PC-3 (cell line): ENCODE measurements around the gene XKR8. TPM values are rescaled to one million over a fixed set of nuclear protein-coding genes. Genes with fewer than 3 reads are reported as not detected.

Source experiments
- ATAC-seq: fragments of 200-7000 bp; cut with Tn5 transposase; 2 replicates; pipeline ENCODE4 v1.9.1; 2020; ENCODE audit warnings: mild to moderate bottlenecking, moderate library complexity
- BruUV-seq: library from RNA; stranded (reverse); fragments of 400-500 nt; replicated peaks from 2 replicates; lab custom pipeline; 2021; lab: Mats Ljungman, UMichigan
- CTCF ChIA-PET: fragments of 300-600 bp; sonication (Branson Sonifier 250); formaldehyde crosslinking; loops from one replicate; lab custom pipeline; 2022; ENCODE audit warnings: antibody characterized with exemption; lab: Charles Lee
- POLR2A ChIA-PET: fragments of 300-600 bp; sonication (Branson Sonifier 250); formaldehyde crosslinking; loops from one replicate; lab custom pipeline; 2022; ENCODE audit warnings: antibody characterized with exemption; ENCODE audit not compliant: unreplicated experiment; lab: Charles Lee
- DNase-seq: peaks from one replicate; pipeline ENCODE4 v3.0.0-alpha.2; 2015
- H2AFZ ChIP-seq: fragments of 300-600 bp; sonication (generic); 2 replicates; pipeline ENCODE4 v1.6.0; 2016; ENCODE audit warnings: antibody characterized with exemption, low read length
- H3F3A ChIP-seq: fragments of 300-600 bp; sonication (generic); one replicate; pipeline ENCODE4 v1.6.0; 2017; ENCODE audit warnings: antibody characterized with exemption, low read length, control low read depth, mild to moderate bottlenecking; ENCODE audit not compliant: unreplicated experiment
- H3K27ac ChIP-seq: fragments of 300-600 bp; sonication (generic); 2 replicates; pipeline ENCODE4 v1.5.1; 2016; ENCODE audit warnings: mild to moderate bottlenecking, low read length
- H3K27me3 ChIP-seq: fragments of 300-600 bp; sonication (generic); 2 replicates; pipeline ENCODE4 v1.6.1; 2016; ENCODE audit warnings: low read length, mixed read lengths
- H3K36me3 ChIP-seq: fragments of 300-600 bp; sonication (generic); 2 replicates; pipeline ENCODE4 v1.6.1; 2016; ENCODE audit warnings: low read depth, mixed run types, low read length, mixed read lengths
- H3K4me1 ChIP-seq: fragments of 300-600 bp; sonication (generic); 2 replicates; pipeline ENCODE4 v1.5.1; 2016; ENCODE audit warnings: low read length; ENCODE audit not compliant: insufficient read depth
- H3K4me2 ChIP-seq: fragments of 300-600 bp; sonication (generic); 2 replicates; pipeline ENCODE4 v1.6.0; 2016; ENCODE audit warnings: low read length
- H3K4me3 ChIP-seq: fragments of 300-600 bp; sonication (generic); 2 replicates; pipeline ENCODE4 v1.5.1; 2016; ENCODE audit warnings: mild to moderate bottlenecking, low read length, mixed read lengths
- H3K79me2 ChIP-seq: fragments of 300-600 bp; sonication (generic); 2 replicates; pipeline ENCODE4 v1.6.1; 2017; ENCODE audit warnings: low read length, mixed read lengths
- H3K9ac ChIP-seq: fragments of 300-600 bp; sonication (generic); 2 replicates; pipeline ENCODE4 v1.6.0; 2016; ENCODE audit warnings: mild to moderate bottlenecking, low read length
- H3K9me2 ChIP-seq: fragments of 300-600 bp; sonication (generic); replicated peaks from 2 replicates; pipeline ENCODE4 v1.6.1; 2016; ENCODE audit warnings: mixed run types, low read length, mixed read lengths
- H3K9me3 ChIP-seq: fragments of 300-600 bp; sonication (generic); 2 replicates; pipeline ENCODE4 v1.6.1; 2016; ENCODE audit warnings: low read length, mixed read lengths
- H4K20me1 ChIP-seq: fragments of 300-600 bp; sonication (generic); 2 replicates; pipeline ENCODE4 v1.6.1; 2016; ENCODE audit warnings: low read length, mixed read lengths
- CTCF ChIP-seq: fragments of 300-600 bp; sonication (generic); conservative IDR thresholded peaks from 2 replicates; pipeline ENCODE4 v1.5.1; 2017; ENCODE audit warnings: antibody characterized with exemption, low read depth, mild to moderate bottlenecking, low read length
- EZH2 ChIP-seq: fragments of 300-600 bp; sonication (generic); IDR thresholded peaks from one replicate; pipeline ENCODE4 v1.6.1; 2017; ENCODE audit warnings: antibody characterized with exemption, mild to moderate bottlenecking, low read length; ENCODE audit not compliant: unreplicated experiment
- EZH2phosphoT487 ChIP-seq: fragments of 300-600 bp; sonication (generic); IDR thresholded peaks from 2 replicates; pipeline ENCODE4 v1.6.1; 2018; ENCODE audit warnings: mild to moderate bottlenecking, antibody characterized with exemption, low read length, borderline replicate concordance
- intact Hi-C: fragments of 100-400 bp; cut with micrococcal nuclease; formaldehyde crosslinking; loops from 2 replicates; pipeline ENCODE4 v1.9.0; 2023
- total RNA-seq: library from RNA; depleted of rRNA; stranded (reverse); fragments of >200 nt; gene quantifications from 2 replicates; pipeline ENCODE4 v1.2.3, GENCODE V29; 2014

XKR8 gene
- total RNA-seq, 1 experiment from 2014 or later: 6.9 TPM

- TF ChIP-seq CTCF (no peak), EZH2 (no peak), EZH2phosphoT487 (no peak)
- no peaks in the 10 kb centered on the region for H3K79me2 ChIP-seq
- no peak for DNase-seq
- H4K20me1 ChIP-seq: no peaks in the 10 kb centered on the region
- ATAC-seq: no peak
- no peak overlapping the region for H3K4me2 ChIP-seq
- ChIA-PET POLR2A (no interaction called here), CTCF (no interaction called here)
- peaks cover 33% of the 10 kb centered on the region for H3K36me3 ChIP-seq
- no peaks in the 10 kb centered on the region for H3K27me3 ChIP-seq
- H3K4me3 ChIP-seq: no peak overlapping the region
- no TSS peak for BruUV-seq
- no peak overlapping the region for H2AFZ ChIP-seq
- H3F3A ChIP-seq: no peaks in the 10 kb centered on the region
- H3K9me2 ChIP-seq: no peaks in the 10 kb centered on the region
- no peak overlapping the region for H3K9ac ChIP-seq
- intact Hi-C loops: no loop called here
- no peak overlapping the region for H3K27ac ChIP-seq
- no peaks in the 10 kb centered on the region for H3K4me1 ChIP-seq
- no peaks in the 10 kb centered on the region for H3K9me3 ChIP-seq
Observed at GRCh38 chr1:27990920-27991537, 31.3 kb downstream of the XKR8 start.

GRCh38 chr1:27992276-27992675, 32.5 kb downstream of the XKR8 start:
- peaks cover 45% of the 10 kb centered on the region for H3K36me3 ChIP-seq
- H3K4me3 ChIP-seq: no peak overlapping the region
- no peak overlapping the region for H3K27ac ChIP-seq
- H3K9me3 ChIP-seq: no peaks in the 10 kb centered on the region
- no peaks in the 10 kb centered on the region for H3F3A ChIP-seq
- no peaks in the 10 kb centered on the region for H3K9me2 ChIP-seq
- intact Hi-C loops: no loop called here
- no peak for TF ChIP-seq EZH2
- TF ChIP-seq EZH2phosphoT487: no peak
- no peak for TF ChIP-seq CTCF
- ChIA-PET CTCF (no interaction called here), POLR2A (no interaction called here)
- no peak for DNase-seq
- H3K9ac ChIP-seq: no peak overlapping the region
- H4K20me1 ChIP-seq: no peaks in the 10 kb centered on the region
- ATAC-seq: no peak
- BruUV-seq: no TSS peak
- H3K4me2 ChIP-seq: no peak overlapping the region
- H3K79me2 ChIP-seq: no peaks in the 10 kb centered on the region
- no peak overlapping the region for H2AFZ ChIP-seq
- H3K4me1 ChIP-seq: no peaks in the 10 kb centered on the region
- no peaks in the 10 kb centered on the region for H3K27me3 ChIP-seq

GRCh38 chr1:27993241-27993640, 33.5 kb downstream of the XKR8 start:
- no peak overlapping the region for H3K27ac ChIP-seq
- H4K20me1 ChIP-seq: no peaks in the 10 kb centered on the region
- no peak for DNase-seq
- H3K9me2 ChIP-seq: no peaks in the 10 kb centered on the region
- H3K9me3 ChIP-seq: no peaks in the 10 kb centered on the region
- no peaks in the 10 kb centered on the region for H3F3A ChIP-seq
- BruUV-seq: no TSS peak
- no peaks in the 10 kb centered on the region for H3K4me1 ChIP-seq
- no peak for TF ChIP-seq CTCF
- H3K9ac ChIP-seq: no peak overlapping the region
- no peak for ATAC-seq
- POLR2A ChIA-PET: no interaction called here
- H3K4me3 ChIP-seq: no peak overlapping the region
- no peak overlapping the region for H2AFZ ChIP-seq
- H3K36me3 ChIP-seq: peaks cover 45% of the 10 kb centered on the region
- intact Hi-C loops: no loop called here
- H3K79me2 ChIP-seq: no peaks in the 10 kb centered on the region
- no peak overlapping the region for H3K4me2 ChIP-seq
- H3K27me3 ChIP-seq: no peaks in the 10 kb centered on the region
- CTCF ChIA-PET: no interaction called here
